SU-DHL-6 (cell line): Measurements from ENCODE around the gene DNPH1.

ENCODE experiments used
- EZH2phosphoT487 ChIP-seq: fragments of 200-600 bp; sonication (generic), shearing (Covaris generic); conservative IDR thresholded peaks from 2 replicates; pipeline ENCODE4 v1.6.1; 2018; ENCODE audit warnings: mild to moderate bottlenecking, antibody characterized with exemption, low read length, moderate library complexity, mixed read lengths
- TF ChIP-seq, protein P1 (sequence below): fragments of 200-600 bp; sonication (generic); IDR thresholded peaks from one replicate; pipeline ENCODE4 v1.5.1; 2017; ENCODE audit warnings: antibody characterized with exemption, mild to moderate bottlenecking, low read length, moderate library complexity; ENCODE audit not compliant: insufficient read depth, poor library complexity, severe bottlenecking

DNA sequence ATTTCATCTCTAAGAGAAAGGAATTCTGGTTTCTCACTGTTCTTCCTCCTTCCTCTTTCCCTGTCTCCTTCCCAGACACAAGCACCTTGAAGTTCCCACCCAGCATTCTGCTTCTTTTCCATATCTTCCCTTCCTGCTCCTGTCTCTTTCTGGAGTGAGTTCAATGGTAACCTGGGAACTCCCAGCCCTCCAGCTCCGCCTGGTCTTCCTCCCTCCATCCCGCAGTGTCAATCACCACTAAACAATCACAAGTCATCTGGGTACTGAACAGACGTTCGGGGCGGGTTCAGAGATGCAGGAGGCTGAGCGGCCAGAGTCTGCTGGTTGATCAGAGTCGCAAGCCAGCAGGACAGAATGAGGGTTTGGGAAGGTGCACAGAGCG is 21.7 kb upstream of the DNPH1 start:
- TF ChIP-seq, protein P1, sequence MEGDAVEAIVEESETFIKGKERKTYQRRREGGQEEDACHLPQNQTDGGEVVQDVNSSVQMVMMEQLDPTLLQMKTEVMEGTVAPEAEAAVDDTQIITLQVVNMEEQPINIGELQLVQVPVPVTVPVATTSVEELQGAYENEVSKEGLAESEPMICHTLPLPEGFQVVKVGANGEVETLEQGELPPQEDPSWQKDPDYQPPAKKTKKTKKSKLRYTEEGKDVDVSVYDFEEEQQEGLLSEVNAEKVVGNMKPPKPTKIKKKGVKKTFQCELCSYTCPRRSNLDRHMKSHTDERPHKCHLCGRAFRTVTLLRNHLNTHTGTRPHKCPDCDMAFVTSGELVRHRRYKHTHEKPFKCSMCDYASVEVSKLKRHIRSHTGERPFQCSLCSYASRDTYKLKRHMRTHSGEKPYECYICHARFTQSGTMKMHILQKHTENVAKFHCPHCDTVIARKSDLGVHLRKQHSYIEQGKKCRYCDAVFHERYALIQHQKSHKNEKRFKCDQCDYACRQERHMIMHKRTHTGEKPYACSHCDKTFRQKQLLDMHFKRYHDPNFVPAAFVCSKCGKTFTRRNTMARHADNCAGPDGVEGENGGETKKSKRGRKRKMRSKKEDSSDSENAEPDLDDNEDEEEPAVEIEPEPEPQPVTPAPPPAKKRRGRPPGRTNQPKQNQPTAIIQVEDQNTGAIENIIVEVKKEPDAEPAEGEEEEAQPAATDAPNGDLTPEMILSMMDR: no peak
- no peak; the same call in 1 of the 2 replicates for TF ChIP-seq EZH2phosphoT487
